ENCODE results near the gene NELL1.

Gene NELL1

GRCh38 chr11:21037850-21038249 lies 368.5 kb downstream of the NELL1 start:
- H3K27ac ChIP-seq (ENCODE audit: low read depth, low read length) = no peak overlapping the region
- H3K79me2 ChIP-seq (ENCODE audit: control insufficient read depth, insufficient read depth, low read length, unreplicated experiment) = no peaks in the 10 kb centered on the region
- no peak overlapping the region for H2AFZ ChIP-seq (ENCODE audit: low read length, unreplicated experiment)
- no peak overlapping the region for H3K4me3 ChIP-seq (ENCODE audit: low read depth, low read length)
- no peaks in the 10 kb centered on the region for H3K36me3 ChIP-seq (ENCODE audit: insufficient read depth, low read length)
- H3K27me3 ChIP-seq (ENCODE audit: insufficient read depth, low read length) = no peaks in the 10 kb centered on the region
- no peaks in the 10 kb centered on the region for H3K4me1 ChIP-seq (ENCODE audit: control insufficient read depth, insufficient read depth, low read length, unreplicated experiment)

GRCh38 chr11:21038801-21039200 lies 369.4 kb downstream of the NELL1 start:
- Histone ChIP-seq H3K79me2 (ENCODE audit: control insufficient read depth, insufficient read depth, low read length, unreplicated experiment) (no peaks in the 10 kb centered on the region), H3K4me1 (ENCODE audit: control insufficient read depth, insufficient read depth, low read length, unreplicated experiment) (no peaks in the 10 kb centered on the region), H3K4me3 (ENCODE audit: low read depth, low read length) (no peak overlapping the region), H3K27me3 (ENCODE audit: insufficient read depth, low read length) (no peaks in the 10 kb centered on the region), H3K27ac (ENCODE audit: low read depth, low read length) (no peak overlapping the region), H2AFZ (ENCODE audit: low read length, unreplicated experiment) (no peak overlapping the region), H3K36me3 (ENCODE audit: insufficient read depth, low read length) (no peaks in the 10 kb centered on the region)

GRCh38 chr11:21040630-21041029 lies 371.2 kb downstream of the NELL1 start:
- H3K27ac ChIP-seq (ENCODE audit: low read depth, low read length) = no peak overlapping the region
- no peak overlapping the region for H2AFZ ChIP-seq (ENCODE audit: low read length, unreplicated experiment)
- no peak overlapping the region for H3K4me3 ChIP-seq (ENCODE audit: low read depth, low read length)
- no peaks in the 10 kb centered on the region for H3K79me2 ChIP-seq (ENCODE audit: control insufficient read depth, insufficient read depth, low read length, unreplicated experiment)
- H3K27me3 ChIP-seq (ENCODE audit: insufficient read depth, low read length) = no peaks in the 10 kb centered on the region
- no peaks in the 10 kb centered on the region for H3K4me1 ChIP-seq (ENCODE audit: control insufficient read depth, insufficient read depth, low read length, unreplicated experiment)
- H3K36me3 ChIP-seq (ENCODE audit: insufficient read depth, low read length) = no peaks in the 10 kb centered on the region

- no peak overlapping the region for H3K4me3 ChIP-seq (ENCODE audit: low read depth, low read length)
- H3K36me3 ChIP-seq (ENCODE audit: insufficient read depth, low read length) = no peaks in the 10 kb centered on the region
- H3K27me3 ChIP-seq (ENCODE audit: insufficient read depth, low read length) = no peaks in the 10 kb centered on the region
- no peaks in the 10 kb centered on the region for H3K79me2 ChIP-seq (ENCODE audit: control insufficient read depth, insufficient read depth, low read length, unreplicated experiment)
- no peak overlapping the region for H3K27ac ChIP-seq (ENCODE audit: low read depth, low read length)
- H3K4me1 ChIP-seq (ENCODE audit: control insufficient read depth, insufficient read depth, low read length, unreplicated experiment) = no peaks in the 10 kb centered on the region
- no peak overlapping the region for H2AFZ ChIP-seq (ENCODE audit: low read length, unreplicated experiment)
These were observed 379.2 kb downstream of the NELL1 start for GRCh38 chr11:21048626-21049025.

GRCh38 chr11:21053466-21053865 lies 384.1 kb downstream of the NELL1 start:
- Histone ChIP-seq H3K79me2 (ENCODE audit: control insufficient read depth, insufficient read depth, low read length, unreplicated experiment) (no peaks in the 10 kb centered on the region), H3K27ac (ENCODE audit: low read depth, low read length) (no peak overlapping the region)

GRCh38 chr11:21056644-21057043 lies 387.3 kb downstream of the NELL1 start:
- Histone ChIP-seq H3K4me1 (ENCODE audit: control insufficient read depth, insufficient read depth, low read length, unreplicated experiment) (no peaks in the 10 kb centered on the region), H2AFZ (ENCODE audit: low read length, unreplicated experiment) (no peak overlapping the region), H3K4me3 (ENCODE audit: low read depth, low read length) (no peak overlapping the region), H3K27me3 (ENCODE audit: insufficient read depth, low read length) (no peaks in the 10 kb centered on the region), H3K27ac (ENCODE audit: low read depth, low read length) (no peak overlapping the region), H3K36me3 (ENCODE audit: insufficient read depth, low read length) (no peaks in the 10 kb centered on the region), H3K79me2 (ENCODE audit: control insufficient read depth, insufficient read depth, low read length, unreplicated experiment) (no peaks in the 10 kb centered on the region)

More at GRCh38 chr11:21053466-21053865, 384.1 kb downstream of the NELL1 start:
- Histone ChIP-seq H3K36me3 (ENCODE audit: insufficient read depth, low read length) (no peaks in the 10 kb centered on the region), H3K4me3 (ENCODE audit: low read depth, low read length) (no peak overlapping the region), H3K4me1 (ENCODE audit: control insufficient read depth, insufficient read depth, low read length, unreplicated experiment) (no peaks in the 10 kb centered on the region), H3K27me3 (ENCODE audit: insufficient read depth, low read length) (no peaks in the 10 kb centered on the region), H2AFZ (ENCODE audit: low read length, unreplicated experiment) (no peak overlapping the region)

GRCh38 chr11:21059879-21060278 lies 390.5 kb downstream of the NELL1 start:
- no peak overlapping the region for H3K4me3 ChIP-seq (ENCODE audit: low read depth, low read length)
- H3K27me3 ChIP-seq (ENCODE audit: insufficient read depth, low read length) = no peaks in the 10 kb centered on the region
- H2AFZ ChIP-seq (ENCODE audit: low read length, unreplicated experiment) = no peak overlapping the region
- H3K4me1 ChIP-seq (ENCODE audit: control insufficient read depth, insufficient read depth, low read length, unreplicated experiment) = no peaks in the 10 kb centered on the region
- H3K79me2 ChIP-seq (ENCODE audit: control insufficient read depth, insufficient read depth, low read length, unreplicated experiment) = no peaks in the 10 kb centered on the region
- no peaks in the 10 kb centered on the region for H3K36me3 ChIP-seq (ENCODE audit: insufficient read depth, low read length)
- no peak overlapping the region for H3K27ac ChIP-seq (ENCODE audit: low read depth, low read length)

- Histone ChIP-seq H3K4me1 (ENCODE audit: control insufficient read depth, insufficient read depth, low read length, unreplicated experiment) (no peaks in the 10 kb centered on the region), H3K79me2 (ENCODE audit: control insufficient read depth, insufficient read depth, low read length, unreplicated experiment) (no peaks in the 10 kb centered on the region), H3K4me3 (ENCODE audit: low read depth, low read length) (peak overlapping the region; percentile 39; the same call in 1 of the 2 replicates), H3K36me3 (ENCODE audit: insufficient read depth, low read length) (no peaks in the 10 kb centered on the region), H3K27ac (ENCODE audit: low read depth, low read length) (no peak overlapping the region), H3K27me3 (ENCODE audit: insufficient read depth, low read length) (no peaks in the 10 kb centered on the region), H2AFZ (ENCODE audit: low read length, unreplicated experiment) (no peak overlapping the region)
These were observed 396.6 kb downstream of the NELL1 start for GRCh38 chr11:21066030-21066429.

- Histone ChIP-seq H3K79me2 (ENCODE audit: control insufficient read depth, insufficient read depth, low read length, unreplicated experiment) (no peaks in the 10 kb centered on the region), H3K27me3 (ENCODE audit: insufficient read depth, low read length) (no peaks in the 10 kb centered on the region), H3K36me3 (ENCODE audit: insufficient read depth, low read length) (no peaks in the 10 kb centered on the region), H3K4me1 (ENCODE audit: control insufficient read depth, insufficient read depth, low read length, unreplicated experiment) (no peaks in the 10 kb centered on the region), H2AFZ (ENCODE audit: low read length, unreplicated experiment) (no peak overlapping the region), H3K27ac (ENCODE audit: low read depth, low read length) (no peak overlapping the region), H3K4me3 (ENCODE audit: low read depth, low read length) (no peak overlapping the region)
These were observed 399.5 kb downstream of the NELL1 start for GRCh38 chr11:21068886-21069285.

GRCh38 chr11:21069909-21070308 lies 400.5 kb downstream of the NELL1 start:
- Histone ChIP-seq H3K4me3 (ENCODE audit: low read depth, low read length) (no peak overlapping the region), H2AFZ (ENCODE audit: low read length, unreplicated experiment) (no peak overlapping the region), H3K27me3 (ENCODE audit: insufficient read depth, low read length) (no peaks in the 10 kb centered on the region), H3K27ac (ENCODE audit: low read depth, low read length) (no peak overlapping the region), H3K36me3 (ENCODE audit: insufficient read depth, low read length) (no peaks in the 10 kb centered on the region), H3K79me2 (ENCODE audit: control insufficient read depth, insufficient read depth, low read length, unreplicated experiment) (no peaks in the 10 kb centered on the region), H3K4me1 (ENCODE audit: control insufficient read depth, insufficient read depth, low read length, unreplicated experiment) (no peaks in the 10 kb centered on the region)

GRCh38 chr11:21072558-21072957 lies 403.2 kb downstream of the NELL1 start:
- no peak overlapping the region for H3K4me3 ChIP-seq (ENCODE audit: low read depth, low read length)
- no peaks in the 10 kb centered on the region for H3K36me3 ChIP-seq (ENCODE audit: insufficient read depth, low read length)
- H3K27me3 ChIP-seq (ENCODE audit: insufficient read depth, low read length) = no peaks in the 10 kb centered on the region
- H3K79me2 ChIP-seq (ENCODE audit: control insufficient read depth, insufficient read depth, low read length, unreplicated experiment) = no peaks in the 10 kb centered on the region
- H3K27ac ChIP-seq (ENCODE audit: low read depth, low read length) = no peak overlapping the region
- no peaks in the 10 kb centered on the region for H3K4me1 ChIP-seq (ENCODE audit: control insufficient read depth, insufficient read depth, low read length, unreplicated experiment)
- H2AFZ ChIP-seq (ENCODE audit: low read length, unreplicated experiment) = no peak overlapping the region

All from ACC112 (cell line).